Activated naive CD8-positive, alpha-beta T cell treated with anti-CD3 and anti-CD28 coated beads, Interleukin-2, amount 10 ng/mL, durations not matched to agents 7 days and 5 days (primary cell): ENCODE results near the gene NEURL3. TPM values are rescaled to one million over a fixed set of nuclear protein-coding genes. Genes with fewer than 3 reads are reported as not detected.

Experiments
- ATAC-seq: fragments of 150-1000 bp; cut with Tn5 transposase; one replicate; pipeline ENCODE4 v1.10.0; 2021; ENCODE audit warnings: low read depth, moderate library complexity
- POLR2A ChIA-PET: fragments of 350-600 bp; sonication (Branson Sonifier 250); formaldehyde crosslinking; loops from one replicate; lab custom pipeline; 2021; ENCODE audit warnings: antibody characterized with exemption; lab: Charles Lee
- DNase-seq: peaks from one replicate; pipeline ENCODE4 v3.0.0; 2021
- H3K27ac Mint-ChIP-seq: one replicate; pipeline ENCODE4 v1.8.0; 2022; ENCODE audit warnings: mild to moderate bottlenecking, mixed read lengths
- H3K27me3 Mint-ChIP-seq: one replicate; pipeline ENCODE4 v1.8.0; 2022; ENCODE audit warnings: mild to moderate bottlenecking, moderate library complexity, mixed read lengths
- H3K36me3 Mint-ChIP-seq: one replicate; pipeline ENCODE4 v1.8.0; 2021; ENCODE audit warnings: mild to moderate bottlenecking, mixed read lengths
- H3K4me1 Mint-ChIP-seq: one replicate; pipeline ENCODE4 v1.8.0; 2021; ENCODE audit warnings: mixed read lengths
- H3K4me3 Mint-ChIP-seq: one replicate; pipeline ENCODE4 v1.8.0; 2022; ENCODE audit warnings: mild to moderate bottlenecking, moderate library complexity, mixed read lengths
- H3K9me3 Mint-ChIP-seq: one replicate; pipeline ENCODE4 v1.8.0; 2021; ENCODE audit warnings: mixed read lengths
- total RNA-seq, 2 experiments: library from RNA; stranded (reverse); gene quantifications; one replicate each; pipeline ENCODE4 v1.2.3, GENCODE V29; 2021

The NEURL3 gene
- total RNA-seq, 2 experiments from 2014 or later = 0.17 TPM; not detected in 1

GRCh38 chr2:96521219-96521618, 16.1 kb upstream of the NEURL3 start:
- no peak for ATAC-seq
- Mint-ChIP-seq H3K27ac (no peak overlapping the region), H3K4me1 (peaks cover 30% of the 10 kb centered on the region)

GRCh38 chr2:96520697-96521096, 15.5 kb upstream of the NEURL3 start:
- Mint-ChIP-seq H3K27me3 (peaks cover 5% of the 10 kb centered on the region), H3K4me1 (peaks cover 27% of the 10 kb centered on the region), H3K27ac (no peak overlapping the region), H3K36me3 (peaks cover 6% of the 10 kb centered on the region), H3K9me3 (peaks cover 11% of the 10 kb centered on the region), H3K4me3 (no peak overlapping the region)
- POLR2A ChIA-PET = interaction anchor here (0.7 to 1.7 kb wide), 2 partner anchors 27 to 155 kb away, joined by 3 to 4 read pairs; no protein-coding TSS in a partner anchor
- ATAC-seq = no peak
- no peak for DNase-seq

More at GRCh38 chr2:96521219-96521618, 16.1 kb upstream of the NEURL3 start:
- DNase-seq = no peak
- peaks cover 6% of the 10 kb centered on the region for H3K36me3 Mint-ChIP-seq
- H3K4me3 Mint-ChIP-seq = no peak overlapping the region
- POLR2A ChIA-PET = interaction anchor here (1.7 kb wide), 1 partner anchor 26 kb away, joined by 4 read pairs; no protein-coding TSS in a partner anchor
- peaks cover 6% of the 10 kb centered on the region for H3K9me3 Mint-ChIP-seq
- peaks cover 6% of the 10 kb centered on the region for H3K27me3 Mint-ChIP-seq

DNA sequence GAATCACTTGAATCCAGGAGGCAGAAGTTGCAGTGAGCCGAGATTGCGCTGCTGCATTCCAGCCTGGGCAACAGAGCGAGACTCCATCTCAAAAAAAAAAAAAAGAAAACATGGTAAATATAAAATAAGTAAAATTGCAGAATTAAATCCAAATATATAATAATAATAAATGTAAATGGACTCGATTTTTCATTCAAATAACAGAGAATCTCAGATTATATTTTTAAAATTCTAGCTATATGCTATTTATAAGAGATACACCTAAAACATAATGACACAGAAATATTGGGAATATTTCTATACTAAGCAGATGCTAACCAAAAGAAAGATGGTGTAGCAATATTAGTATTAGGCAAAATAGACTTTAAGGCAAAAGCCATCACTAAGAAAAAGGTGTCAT, 15.1 kb upstream of the NEURL3 start:
- peaks cover 5% of the 10 kb centered on the region for H3K27me3 Mint-ChIP-seq
- peaks cover 6% of the 10 kb centered on the region for H3K36me3 Mint-ChIP-seq
- POLR2A ChIA-PET = interaction anchor here (0.7 kb wide), 1 partner anchor 154 kb away, joined by 3 read pairs; no protein-coding TSS in a partner anchor
- peaks cover 26% of the 10 kb centered on the region for H3K4me1 Mint-ChIP-seq
- H3K27ac Mint-ChIP-seq = no peak overlapping the region
- no peak for ATAC-seq
- no peak overlapping the region for H3K4me3 Mint-ChIP-seq
- peaks cover 11% of the 10 kb centered on the region for H3K9me3 Mint-ChIP-seq
- no peak for DNase-seq

DNA sequence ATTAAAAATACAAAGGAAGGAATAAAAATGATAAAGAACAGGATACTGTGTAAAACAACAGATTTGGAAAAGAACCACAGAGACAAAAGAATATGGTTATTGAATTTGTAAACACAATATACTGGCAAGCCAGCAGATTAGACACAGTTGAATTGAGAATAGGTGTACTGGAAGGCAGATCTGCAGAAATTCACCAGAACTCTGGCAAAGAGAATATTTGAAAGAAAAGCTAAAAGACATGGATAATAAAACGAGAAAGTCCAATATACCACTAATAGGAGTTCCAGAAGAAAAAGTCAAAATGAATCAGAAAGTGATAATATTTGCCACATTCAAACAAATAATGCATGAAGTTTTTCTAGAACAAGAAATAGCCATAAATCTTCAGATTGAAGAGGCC, 11.9 kb upstream of the NEURL3 start:
- ATAC-seq (no peak), DNase-seq (no peak)
- H3K9me3 Mint-ChIP-seq = peaks cover 11% of the 10 kb centered on the region
- POLR2A ChIA-PET = no interaction called here
- peaks cover 6% of the 10 kb centered on the region for H3K27me3 Mint-ChIP-seq
- H3K4me3 Mint-ChIP-seq = no peak overlapping the region
- H3K36me3 Mint-ChIP-seq = peaks cover 6% of the 10 kb centered on the region
- H3K4me1 Mint-ChIP-seq = peaks cover 4% of the 10 kb centered on the region
- no peak overlapping the region for H3K27ac Mint-ChIP-seq

DNA sequence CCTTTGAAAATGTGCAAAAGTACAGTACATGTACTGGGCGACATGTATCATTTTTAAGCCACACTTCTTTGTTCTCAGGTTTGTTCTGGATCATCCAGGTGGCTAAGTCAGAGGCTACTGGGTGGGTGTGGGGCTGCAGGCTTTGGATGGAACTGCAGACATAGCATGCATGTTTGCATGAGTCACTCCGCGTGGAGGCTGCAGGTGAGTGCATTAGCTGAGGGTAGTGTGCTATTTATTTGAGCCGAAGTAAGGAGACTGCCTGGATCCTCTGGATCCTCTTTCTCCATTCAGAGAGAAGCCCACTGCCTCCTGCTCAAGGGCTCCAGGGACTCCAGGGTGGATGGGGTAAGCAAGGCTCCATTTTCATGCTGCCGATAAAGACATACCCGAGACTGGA, 9.4 kb upstream of the NEURL3 start:
- POLR2A ChIA-PET = no interaction called here
- ATAC-seq = no peak
- H3K36me3 Mint-ChIP-seq = peaks cover 6% of the 10 kb centered on the region
- no peak overlapping the region for H3K27ac Mint-ChIP-seq
- H3K9me3 Mint-ChIP-seq = peaks cover 11% of the 10 kb centered on the region
- peaks cover 4% of the 10 kb centered on the region for H3K4me1 Mint-ChIP-seq
- no peak overlapping the region for H3K4me3 Mint-ChIP-seq
- H3K27me3 Mint-ChIP-seq = peaks cover 14% of the 10 kb centered on the region
- DNase-seq = no peak

- DNase-seq = no peak
- POLR2A ChIA-PET = no interaction called here
- H3K9me3 Mint-ChIP-seq = peaks cover 11% of the 10 kb centered on the region
- H3K27me3 Mint-ChIP-seq = peaks cover 9% of the 10 kb centered on the region
- ATAC-seq = no peak
- H3K27ac Mint-ChIP-seq = no peak overlapping the region
- H3K4me1 Mint-ChIP-seq = peaks cover 16% of the 10 kb centered on the region
- no peak overlapping the region for H3K4me3 Mint-ChIP-seq
- H3K36me3 Mint-ChIP-seq = peaks cover 3% of the 10 kb centered on the region
Observed at GRCh38 chr2:96512341-96512740, 7.2 kb upstream of the NEURL3 start.

GRCh38 chr2:96511851-96512250, 6.7 kb upstream of the NEURL3 start:
- Mint-ChIP-seq H3K9me3 (peaks cover 8% of the 10 kb centered on the region), H3K4me3 (no peak overlapping the region)

GRCh38 chr2:96510931-96511595, 5.9 kb upstream of the NEURL3 start:
- no peak overlapping the region for H3K27ac Mint-ChIP-seq
- peaks cover 17% of the 10 kb centered on the region for H3K4me1 Mint-ChIP-seq
- H3K36me3 Mint-ChIP-seq = no peaks in the 10 kb centered on the region
- no peak overlapping the region for H3K4me3 Mint-ChIP-seq
- H3K9me3 Mint-ChIP-seq = peaks cover 4% of the 10 kb centered on the region
- H3K27me3 Mint-ChIP-seq = peaks cover 9% of the 10 kb centered on the region
- ATAC-seq (no peak), DNase-seq (peak; percentile 10)
- POLR2A ChIA-PET = interaction anchor here (1.2 to 2.3 kb wide), 2 partner anchors 27 to 43 kb away, joined by 3 to 8 read pairs; no protein-coding TSS in a partner anchor

More at GRCh38 chr2:96511851-96512250, 6.7 kb upstream of the NEURL3 start:
- Mint-ChIP-seq H3K27ac (no peak overlapping the region), H3K27me3 (peaks cover 9% of the 10 kb centered on the region), H3K36me3 (no peaks in the 10 kb centered on the region), H3K4me1 (peaks cover 17% of the 10 kb centered on the region)
- DNase-seq (peak; percentile 19), ATAC-seq (no peak)
- POLR2A ChIA-PET = interaction anchor here (1.2 kb wide), 1 partner anchor 26 kb away, joined by 3 read pairs; no protein-coding TSS in a partner anchor

DNA sequence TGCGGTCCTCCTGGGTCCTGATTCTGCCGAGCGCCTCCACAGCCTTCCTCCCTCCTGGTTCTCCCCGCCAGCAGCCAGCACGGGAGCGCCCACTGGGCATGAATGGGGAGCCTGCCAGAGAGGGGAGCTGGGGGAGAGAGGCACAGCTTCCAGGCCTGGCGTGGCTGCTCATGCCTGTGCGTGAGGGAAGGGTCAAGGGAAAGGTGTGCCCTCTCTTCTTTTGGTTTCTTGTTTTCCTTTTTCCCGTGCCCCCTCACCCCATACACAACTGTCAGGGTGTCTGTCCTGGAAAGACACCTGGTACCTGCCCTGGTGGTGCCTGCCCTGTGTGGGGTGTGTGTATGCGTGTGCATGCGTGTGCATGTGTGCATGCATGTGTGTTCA, 4.7 kb upstream of the NEURL3 start:
- Mint-ChIP-seq H3K36me3 (no peaks in the 10 kb centered on the region), H3K27me3 (peaks cover 9% of the 10 kb centered on the region), H3K9me3 (no peaks in the 10 kb centered on the region), H3K27ac (no peak overlapping the region), H3K4me3 (no peak overlapping the region), H3K4me1 (peaks cover 17% of the 10 kb centered on the region)
- DNase-seq (no peak), ATAC-seq (no peak)
- POLR2A ChIA-PET = interaction anchor here (1.0 to 2.3 kb wide), 3 partner anchors 27 to 174 kb away, joined by 3 to 8 read pairs (median 5); partner anchors contain the start of genes ARID5A and NCAPH

DNA sequence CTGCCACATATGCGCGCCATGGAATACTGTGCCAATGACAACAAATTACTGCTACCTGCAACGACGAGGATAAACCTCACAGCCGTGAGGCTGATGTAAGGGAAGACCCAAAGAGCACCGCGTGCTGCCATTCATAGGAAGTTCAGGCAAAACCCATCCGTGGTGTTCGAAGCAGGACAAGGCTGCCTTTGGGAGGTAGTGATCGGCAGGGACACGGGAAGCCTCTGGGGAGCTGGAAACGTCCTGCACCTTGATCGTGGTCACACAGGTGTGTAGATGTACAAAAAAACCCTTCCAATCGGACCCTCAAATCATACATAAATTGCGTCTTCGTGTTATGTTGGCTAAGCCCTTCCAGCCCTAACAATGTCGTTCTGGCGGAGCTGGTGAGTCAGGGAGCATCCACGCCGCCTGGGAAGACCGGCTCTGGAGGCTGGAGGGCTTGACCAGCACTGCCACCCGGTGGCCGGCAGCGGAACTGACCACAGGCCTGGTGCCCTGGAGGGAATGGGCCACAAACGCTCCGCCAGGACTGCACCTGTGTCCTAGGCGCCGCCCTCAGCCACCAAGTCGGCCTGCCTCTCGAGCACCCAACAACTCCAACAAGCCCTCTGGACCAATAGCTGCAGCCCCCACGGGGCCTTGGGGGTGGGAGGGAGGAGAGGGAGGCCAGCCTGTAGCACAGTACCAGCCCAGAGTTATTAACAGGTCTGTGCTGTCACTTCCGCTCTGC, 4.1 kb upstream of the NEURL3 start:
- POLR2A ChIA-PET = interaction anchor here (0.5 to 2.3 kb wide), 5 partner anchors 28 to 256 kb away, joined by 3 to 8 read pairs (median 3); partner anchors contain the start of genes ARID5A and NCAPH
- peaks cover 17% of the 10 kb centered on the region for H3K4me1 Mint-ChIP-seq

GRCh38 chr2:96508521-96509113, 3.5 kb upstream of the NEURL3 start:
- H3K27ac Mint-ChIP-seq = no peak overlapping the region

More for the DNA sequence above, 4.1 kb upstream of the NEURL3 start:
- DNase-seq (peak; percentile 78), ATAC-seq (peak; percentile 30)
- H3K36me3 Mint-ChIP-seq = no peaks in the 10 kb centered on the region
- no peaks in the 10 kb centered on the region for H3K9me3 Mint-ChIP-seq
- H3K4me3 Mint-ChIP-seq = no peak overlapping the region
- H3K27me3 Mint-ChIP-seq = peaks cover 9% of the 10 kb centered on the region
- H3K27ac Mint-ChIP-seq = no peak overlapping the region

GRCh38 chr2:96507957-96508520, 2.9 kb upstream of the NEURL3 start:
- Mint-ChIP-seq H3K9me3 (no peaks in the 10 kb centered on the region), H3K27ac (peak overlapping the region; percentile 58), H3K4me1 (peaks cover 17% of the 10 kb centered on the region), H3K4me3 (peak overlapping the region; percentile 74), H3K36me3 (no peaks in the 10 kb centered on the region), H3K27me3 (peaks cover 9% of the 10 kb centered on the region)
- DNase-seq (peak; percentile 98), ATAC-seq (peak; percentile 91)
- POLR2A ChIA-PET = interaction anchor here (1.3 kb wide), 1 partner anchor 101 kb away, joined by 6 read pairs; no protein-coding TSS in a partner anchor

More at GRCh38 chr2:96508521-96509113, 3.5 kb upstream of the NEURL3 start:
- DNase-seq (peak; percentile 43), ATAC-seq (no peak)
- no peaks in the 10 kb centered on the region for H3K9me3 Mint-ChIP-seq
- H3K4me1 Mint-ChIP-seq = peaks cover 17% of the 10 kb centered on the region
- H3K27me3 Mint-ChIP-seq = peaks cover 9% of the 10 kb centered on the region
- H3K36me3 Mint-ChIP-seq = no peaks in the 10 kb centered on the region
- POLR2A ChIA-PET = interaction anchor here (1.0 to 2.3 kb wide), 4 partner anchors 29 to 173 kb away, joined by 3 to 8 read pairs (median 4); partner anchors contain the start of genes ARID5A and NCAPH
- H3K4me3 Mint-ChIP-seq = no peak overlapping the region
